T-helper 2 cell treated with Interferon-gamma antibody and Interleukin-4, amounts not matched to agents 5 μg/mL and 100 μg/mL, for 36 hours (primary cell): Measurements from ENCODE around the gene RFLNA.
"Not testable (repeated sequence)": the region's sequence is repeated elsewhere in the genome, so short reads cannot be mapped to it uniquely, and the experiment has no call there.

Source experiments
- DNase-seq: peaks from one replicate; pipeline ENCODE4 v3.0.0; 2021; ENCODE audit warnings: low spot score
- H3K27ac Mint-ChIP-seq: one replicate; pipeline ENCODE4 v1.8.0; 2021; ENCODE audit warnings: mild to moderate bottlenecking, mixed read lengths
- H3K27me3 Mint-ChIP-seq: one replicate; pipeline ENCODE4 v1.8.0; 2021; ENCODE audit warnings: low read depth, mixed read lengths
- H3K36me3 Mint-ChIP-seq: one replicate; pipeline ENCODE4 v1.8.0; 2021; ENCODE audit warnings: low read depth, mixed read lengths
- H3K4me1 Mint-ChIP-seq: one replicate; pipeline ENCODE4 v1.8.0; 2021; ENCODE audit warnings: low read depth, mixed read lengths
- H3K4me3 Mint-ChIP-seq: one replicate; pipeline ENCODE4 v1.8.0; 2022; ENCODE audit warnings: mild to moderate bottlenecking, moderate library complexity, mixed read lengths
- H3K9me3 Mint-ChIP-seq: one replicate; pipeline ENCODE4 v1.8.0; 2021; ENCODE audit warnings: mixed read lengths

Gene RFLNA

DNA sequence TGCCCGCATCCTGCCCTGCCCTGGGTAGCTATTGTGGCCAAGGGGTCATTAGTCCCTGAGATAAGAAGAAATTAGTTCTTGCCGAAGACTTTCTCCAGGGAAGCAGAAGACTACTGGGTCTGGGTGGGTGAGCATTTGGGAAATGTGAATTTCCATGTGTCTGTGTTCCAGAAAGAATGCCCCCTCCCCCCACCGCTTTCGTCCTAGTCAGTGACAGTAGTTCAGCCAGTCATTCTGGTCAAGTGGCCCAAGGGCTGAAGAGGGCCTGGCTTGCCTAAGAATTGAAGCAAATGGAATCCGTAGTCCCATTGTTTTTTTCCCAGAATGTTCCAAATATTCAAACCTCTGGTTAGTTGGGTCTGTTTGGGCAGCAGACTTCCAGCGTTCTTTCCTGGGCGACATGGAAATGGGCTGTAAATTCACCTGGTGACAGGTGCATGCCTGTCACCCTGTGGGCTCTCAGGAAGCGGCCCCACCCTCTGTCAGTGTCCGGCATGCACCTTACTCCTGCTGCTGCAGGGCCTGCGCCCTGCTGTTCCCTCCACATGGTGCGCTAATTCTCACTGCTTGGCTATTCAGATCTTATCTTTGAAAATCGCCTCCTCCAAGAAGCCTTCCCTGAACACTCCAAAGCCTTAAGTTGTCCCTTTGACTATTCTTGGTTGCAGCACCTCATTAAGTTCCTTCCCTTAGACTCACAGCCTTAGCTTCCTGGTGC, 1.4 kb upstream of the RFLNA start:
- H3K27me3 Mint-ChIP-seq: peaks cover 27% of the 10 kb centered on the region
- no peaks in the 10 kb centered on the region for H3K4me1 Mint-ChIP-seq
- H3K36me3 Mint-ChIP-seq: no peaks in the 10 kb centered on the region
- no peaks in the 10 kb centered on the region for H3K9me3 Mint-ChIP-seq
- no peak overlapping the region for H3K27ac Mint-ChIP-seq
- no peak overlapping the region for H3K4me3 Mint-ChIP-seq
- no peak for DNase-seq

DNA sequence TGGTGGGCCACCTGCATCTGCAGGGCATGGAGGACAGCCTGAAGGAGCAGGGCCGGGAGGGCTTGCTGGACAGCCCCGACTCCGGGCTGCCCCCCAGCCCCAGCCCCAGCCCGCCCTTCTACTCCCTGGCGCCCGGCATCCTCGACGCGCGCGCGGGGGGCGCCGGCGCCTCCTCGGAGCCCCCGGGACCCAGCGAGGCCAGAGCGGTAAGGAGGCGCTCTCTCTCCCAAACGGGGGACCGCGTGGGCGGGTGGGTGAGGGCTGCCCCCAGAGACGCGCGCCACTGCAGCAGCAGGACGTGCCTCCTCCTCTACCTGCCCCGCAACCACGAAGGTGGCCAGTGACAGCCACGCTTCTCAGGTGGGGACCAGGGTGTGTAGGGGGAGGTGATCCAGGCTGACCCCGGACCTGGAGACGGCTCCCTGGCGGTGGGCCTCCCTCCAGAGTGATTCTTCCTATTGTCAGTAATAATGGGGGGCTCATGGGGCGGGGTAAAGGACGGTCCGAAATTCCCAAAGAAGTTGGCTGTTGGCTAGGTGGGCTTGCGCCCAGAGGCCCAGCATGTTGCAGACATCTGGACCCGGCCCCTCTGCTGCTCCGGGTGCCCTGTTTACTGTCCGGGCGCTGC, 652 bp downstream of the RFLNA start:
- H3K27me3 Mint-ChIP-seq: peaks cover 30% of the 10 kb centered on the region
- DNase-seq: no peak
- H3K4me3 Mint-ChIP-seq: no peak overlapping the region
- H3K36me3 Mint-ChIP-seq: no peaks in the 10 kb centered on the region
- H3K4me1 Mint-ChIP-seq: no peaks in the 10 kb centered on the region
- H3K27ac Mint-ChIP-seq: no peak overlapping the region
- no peaks in the 10 kb centered on the region for H3K9me3 Mint-ChIP-seq

GRCh38 chr12:124296295-124296915, 1.5 kb downstream of the RFLNA start:
- Mint-ChIP-seq H3K4me1 (no peaks in the 10 kb centered on the region), H3K27me3 (peaks cover 30% of the 10 kb centered on the region), H3K36me3 (no peaks in the 10 kb centered on the region), H3K4me3 (no peak overlapping the region), H3K9me3 (no peaks in the 10 kb centered on the region), H3K27ac (no peak overlapping the region)
- DNase-seq: no peak

DNA sequence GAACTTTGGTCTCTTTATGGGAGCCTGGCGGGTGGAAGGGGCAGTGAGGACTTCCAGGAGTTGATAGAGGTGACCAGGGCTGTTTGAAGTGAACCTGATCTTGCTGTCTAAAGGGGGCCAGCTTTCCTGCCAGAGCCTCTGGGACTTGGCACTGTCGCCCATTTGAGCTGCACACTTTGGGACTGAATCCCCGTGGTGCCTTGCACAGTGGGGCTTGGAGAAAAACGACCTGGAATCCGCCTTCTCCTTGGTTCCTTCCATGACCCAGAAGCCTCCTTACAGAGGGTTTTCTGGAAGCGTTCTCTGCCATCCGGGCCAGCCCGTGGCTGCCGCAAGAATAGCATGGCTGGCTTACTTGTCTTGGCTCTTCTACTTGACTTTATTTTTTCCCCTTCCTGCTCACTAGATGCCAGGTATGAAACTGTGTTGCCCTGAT, 2.0 kb downstream of the RFLNA start:
- DNase-seq: no peak
- Mint-ChIP-seq H3K9me3 (no peaks in the 10 kb centered on the region), H3K4me3 (no peak overlapping the region), H3K36me3 (no peaks in the 10 kb centered on the region), H3K4me1 (no peaks in the 10 kb centered on the region), H3K27ac (no peak overlapping the region), H3K27me3 (peaks cover 30% of the 10 kb centered on the region)

- Mint-ChIP-seq H3K27me3 (peaks cover 30% of the 10 kb centered on the region), H3K9me3 (no peaks in the 10 kb centered on the region), H3K36me3 (no peaks in the 10 kb centered on the region), H3K27ac (no peak overlapping the region), H3K4me3 (no peak overlapping the region), H3K4me1 (no peaks in the 10 kb centered on the region)
- no peak for DNase-seq
These were observed 2.5 kb downstream of the RFLNA start for GRCh38 chr12:124297389-124297788.

GRCh38 chr12:124297856-124298255, 3.0 kb downstream of the RFLNA start:
- Mint-ChIP-seq H3K27ac (no peak overlapping the region), H3K9me3 (no peaks in the 10 kb centered on the region), H3K36me3 (no peaks in the 10 kb centered on the region), H3K27me3 (peaks cover 30% of the 10 kb centered on the region), H3K4me1 (no peaks in the 10 kb centered on the region), H3K4me3 (no peak overlapping the region)
- DNase-seq: no peak

DNA sequence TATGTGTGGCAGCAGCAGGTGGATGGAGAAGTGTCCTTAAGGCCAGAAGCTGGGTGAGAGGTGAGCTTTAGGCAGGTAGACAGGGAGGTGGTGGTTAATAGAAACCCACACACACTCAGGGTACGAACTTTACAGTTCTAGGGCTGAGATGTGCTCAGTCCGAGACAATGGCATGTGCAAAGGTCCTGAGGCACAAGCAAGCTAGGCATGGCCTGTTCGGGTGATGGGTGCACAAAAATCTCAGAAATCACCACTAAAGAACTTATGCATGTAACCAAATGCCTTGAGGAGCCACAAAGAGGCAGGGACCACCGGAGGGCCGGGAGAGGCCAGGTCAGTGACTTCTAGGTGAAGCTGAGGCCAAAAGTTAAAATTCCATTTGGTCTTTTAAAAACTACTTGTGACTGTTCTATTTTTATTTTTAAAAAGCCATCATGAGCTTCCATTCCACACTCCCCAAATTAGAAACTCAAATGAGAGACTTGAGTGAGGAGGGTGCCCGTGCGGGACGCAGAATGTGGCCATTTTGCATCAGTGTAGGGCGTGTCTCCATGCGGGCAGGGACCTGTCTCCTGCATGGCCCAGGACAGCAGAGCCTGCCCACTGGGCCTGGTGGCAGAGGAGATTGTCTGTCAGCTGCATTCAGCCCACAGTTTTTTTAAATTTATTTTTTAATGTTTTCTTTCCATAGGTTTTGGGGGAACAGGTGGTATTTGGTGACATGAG, 4.0 kb downstream of the RFLNA start:
- Mint-ChIP-seq H3K9me3 (no peaks in the 10 kb centered on the region), H3K4me1 (no peaks in the 10 kb centered on the region), H3K36me3 (no peaks in the 10 kb centered on the region), H3K27ac (no peak overlapping the region), H3K4me3 (no peak overlapping the region), H3K27me3 (peaks cover 27% of the 10 kb centered on the region)
- DNase-seq: no peak

DNA sequence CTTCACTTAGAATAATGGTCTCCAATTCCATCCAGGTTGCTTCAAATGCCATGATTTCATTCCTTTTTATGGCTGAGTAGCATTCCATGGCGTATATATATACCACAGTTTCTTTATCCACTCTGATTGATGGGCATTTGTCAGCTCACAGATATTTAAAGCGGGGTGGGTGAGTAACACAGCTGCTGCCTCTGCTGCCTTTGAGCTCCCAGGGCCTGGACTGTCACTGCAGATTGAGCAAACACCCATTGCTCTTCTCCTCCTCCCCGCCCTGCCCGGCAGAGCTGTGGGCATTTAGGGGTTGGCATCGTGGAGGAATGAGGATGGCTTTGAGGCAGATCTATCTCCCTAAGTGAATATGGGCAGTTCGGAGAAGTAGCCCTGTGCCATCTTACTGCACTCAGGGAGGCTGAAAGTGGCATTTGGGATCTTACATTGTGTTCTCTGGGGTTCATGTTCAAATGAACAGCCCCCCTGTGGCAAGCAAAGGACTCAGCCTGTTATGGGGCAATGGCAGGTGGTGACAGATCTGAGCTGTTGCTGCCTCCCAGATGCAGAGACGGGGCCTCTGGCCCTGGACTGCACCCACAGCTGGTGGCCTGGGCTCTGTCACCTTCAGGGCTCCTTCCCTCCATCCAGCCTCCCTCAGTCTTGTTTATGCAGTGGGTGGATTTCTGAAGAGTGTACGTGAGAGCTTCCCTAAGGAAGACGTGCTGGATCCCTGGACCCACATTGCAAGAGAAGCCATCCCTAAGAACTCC, 4.9 kb downstream of the RFLNA start:
- no peak for DNase-seq
- H3K27me3 Mint-ChIP-seq: peaks cover 17% of the 10 kb centered on the region
- no peaks in the 10 kb centered on the region for H3K36me3 Mint-ChIP-seq
- no peak overlapping the region for H3K27ac Mint-ChIP-seq
- no peaks in the 10 kb centered on the region for H3K4me1 Mint-ChIP-seq
- no peak overlapping the region for H3K4me3 Mint-ChIP-seq
- H3K9me3 Mint-ChIP-seq: no peaks in the 10 kb centered on the region

DNA sequence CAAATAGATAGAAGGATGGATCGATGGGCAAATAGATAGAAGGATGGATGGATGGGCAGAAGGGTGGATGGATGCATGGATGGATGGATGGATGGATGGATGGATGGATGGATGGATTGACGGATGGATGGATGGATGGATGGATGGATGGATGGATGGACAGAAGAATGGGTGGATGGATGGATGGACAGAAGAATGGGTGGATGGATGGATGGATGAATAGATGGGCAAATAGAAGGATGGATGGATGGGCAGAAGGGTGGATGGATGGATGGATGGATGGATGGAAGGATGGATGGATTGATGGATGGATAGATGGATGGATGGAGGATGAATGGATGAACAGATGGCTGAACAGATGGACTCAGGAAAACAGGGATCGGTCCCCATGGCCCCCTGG, 5.8 kb downstream of the RFLNA start:
- H3K9me3 Mint-ChIP-seq, H3K4me1 Mint-ChIP-seq, H3K36me3 Mint-ChIP-seq, DNase-seq, H3K4me3 Mint-ChIP-seq, H3K27ac Mint-ChIP-seq: not testable (repeated sequence)
- peaks cover 17% of the 10 kb centered on the region for H3K27me3 Mint-ChIP-seq

DNA sequence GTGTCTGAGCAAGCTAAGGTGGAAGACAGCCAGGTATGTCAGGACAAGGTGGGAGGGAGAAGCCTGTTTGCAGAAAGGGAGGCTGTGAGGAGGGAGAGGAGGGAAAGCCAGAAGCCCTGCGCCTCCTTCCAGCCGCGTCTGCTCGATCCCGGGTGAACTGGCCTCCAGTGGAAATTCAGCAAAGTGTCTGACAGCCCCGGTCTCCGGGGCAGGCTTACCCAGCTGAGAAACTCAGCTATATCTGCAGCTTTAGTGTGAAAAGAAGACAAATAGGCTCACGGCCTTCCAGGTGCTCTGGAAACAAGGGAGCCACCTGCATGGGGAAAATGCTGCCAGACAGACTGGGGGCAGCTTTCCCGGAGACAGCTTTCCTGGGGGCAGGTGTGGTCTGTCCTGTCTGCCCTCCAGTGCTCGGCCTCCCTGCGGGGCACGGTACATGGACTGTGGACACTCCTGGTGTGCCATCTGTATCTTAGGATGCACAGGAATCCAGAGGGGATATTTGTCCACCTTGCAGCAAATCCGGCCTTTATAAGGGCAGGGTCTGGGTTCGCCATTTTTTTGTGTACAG, 6.3 kb downstream of the RFLNA start:
- peaks cover 13% of the 10 kb centered on the region for H3K27me3 Mint-ChIP-seq
- no peak for DNase-seq

GRCh38 chr12:124302241-124302806, 7.4 kb downstream of the RFLNA start:
- no peaks in the 10 kb centered on the region for H3K9me3 Mint-ChIP-seq

More for the DNA sequence above, 6.3 kb downstream of the RFLNA start:
- H3K4me3 Mint-ChIP-seq: no peak overlapping the region
- H3K4me1 Mint-ChIP-seq: no peaks in the 10 kb centered on the region
- H3K9me3 Mint-ChIP-seq: no peaks in the 10 kb centered on the region
- no peak overlapping the region for H3K27ac Mint-ChIP-seq
- no peaks in the 10 kb centered on the region for H3K36me3 Mint-ChIP-seq

GRCh38 chr12:124302807-124303578, 8.1 kb downstream of the RFLNA start:
- Mint-ChIP-seq H3K27me3 (peaks cover 2% of the 10 kb centered on the region), H3K36me3 (no peaks in the 10 kb centered on the region), H3K9me3 (no peaks in the 10 kb centered on the region), H3K4me3 (no peak overlapping the region), H3K27ac (no peak overlapping the region), H3K4me1 (no peaks in the 10 kb centered on the region)
- no peak for DNase-seq

More at GRCh38 chr12:124302241-124302806, 7.4 kb downstream of the RFLNA start:
- Mint-ChIP-seq H3K4me3 (no peak overlapping the region), H3K4me1 (no peaks in the 10 kb centered on the region), H3K27ac (no peak overlapping the region), H3K27me3 (peaks cover 4% of the 10 kb centered on the region), H3K36me3 (no peaks in the 10 kb centered on the region)
- no peak for DNase-seq
